Smooth muscle cell (in vitro differentiated cells): ENCODE data around the gene ABCB6. TPM values are rescaled to one million over a fixed set of nuclear protein-coding genes. Genes with fewer than 3 reads are reported as not detected.

Experiments used
- DNase-seq: peaks from one replicate; lab custom pipeline; 2025; ENCODE audit not compliant: unreplicated experiment; lab: John Stamatoyannopoulos, UW
- H2AFZ ChIP-seq: fragments of 200-600 bp; sonication (generic); 2 replicates; pipeline ENCODE4 v1.6.0; 2016; ENCODE audit warnings: antibody characterized with exemption, low read depth, mild to moderate bottlenecking
- H3F3A ChIP-seq: fragments of 200-600 bp; sonication (generic); 2 replicates; pipeline ENCODE4 v1.6.0; 2017; ENCODE audit warnings: antibody characterized with exemption, low read depth
- H3K27ac ChIP-seq: fragments of 200-600 bp; sonication (generic); 2 replicates; pipeline ENCODE4 v1.5.1; 2016; ENCODE audit warnings: low read depth, mild to moderate bottlenecking
- H3K27me3 ChIP-seq: fragments of 200-600 bp; sonication (generic); 2 replicates; pipeline ENCODE4 v1.6.1; 2016; ENCODE audit warnings: low read depth, mild to moderate bottlenecking
- H3K36me3 ChIP-seq: fragments of 200-600 bp; sonication (generic); 2 replicates; pipeline ENCODE4 v1.5.1; 2016; ENCODE audit warnings: low read depth
- H3K4me1 ChIP-seq: fragments of 200-600 bp; sonication (generic); 2 replicates; pipeline ENCODE4 v1.5.1; 2016; ENCODE audit warnings: low read depth
- H3K4me2 ChIP-seq: fragments of 200-600 bp; sonication (generic); 2 replicates; pipeline ENCODE4 v1.6.0; 2016; ENCODE audit warnings: mild to moderate bottlenecking
- H3K4me3 ChIP-seq: fragments of 200-600 bp; sonication (generic); 2 replicates; pipeline ENCODE4 v1.5.1; 2016; ENCODE audit warnings: mild to moderate bottlenecking
- H3K79me2 ChIP-seq: fragments of 200-600 bp; sonication (generic); 2 replicates; pipeline ENCODE4 v1.6.0; 2016; ENCODE audit warnings: low read depth, mild to moderate bottlenecking
- H3K9ac ChIP-seq: fragments of 200-600 bp; sonication (generic); 2 replicates; pipeline ENCODE4 v1.6.0; 2016; ENCODE audit warnings: low read depth
- H3K9me3 ChIP-seq: fragments of 200-600 bp; sonication (generic); replicated peaks from 2 replicates; pipeline ENCODE4 v1.5.1; 2016; ENCODE audit warnings: low read depth
- H4K20me1 ChIP-seq: fragments of 200-600 bp; sonication (generic); 2 replicates; pipeline ENCODE4 v1.6.0; 2016; ENCODE audit warnings: low read depth
- WGBS: methylation state at CpG from one replicate; pipeline ENCODE4 v1.1.7; 2016; ENCODE audit warnings: low lambda C conversion rate; 5-methylcytosine and 5-hydroxymethylcytosine counted together
- polyA plus RNA-seq: library from polyadenylated mRNA; unstranded; fragments of >200 nt; fragmentation: Nextera tagmentation; extraction: Ambion mirVana; gene quantifications from 2 replicates; pipeline ENCODE4 v1.2.1, GENCODE V29; 2016
- total RNA-seq: library from RNA; depleted of rRNA; stranded (reverse); fragments of >200 nt; gene quantifications from 2 replicates; pipeline ENCODE4 v1.2.3, GENCODE V29; 2014
- TF ChIP-seq, protein P1 (sequence below): fragments of 200-600 bp; sonication (generic); IDR thresholded peaks from 2 replicates; pipeline ENCODE4 v1.5.1; 2017; ENCODE audit warnings: borderline replicate concordance, mild to moderate bottlenecking, antibody characterized with exemption; ENCODE audit not compliant: insufficient read depth, poor library complexity, severe bottlenecking

Gene ABCB6
- total and polyA plus RNA-seq, 2 experiments from 2014 or later = 18.2 to 41.3 TPM

DNA sequence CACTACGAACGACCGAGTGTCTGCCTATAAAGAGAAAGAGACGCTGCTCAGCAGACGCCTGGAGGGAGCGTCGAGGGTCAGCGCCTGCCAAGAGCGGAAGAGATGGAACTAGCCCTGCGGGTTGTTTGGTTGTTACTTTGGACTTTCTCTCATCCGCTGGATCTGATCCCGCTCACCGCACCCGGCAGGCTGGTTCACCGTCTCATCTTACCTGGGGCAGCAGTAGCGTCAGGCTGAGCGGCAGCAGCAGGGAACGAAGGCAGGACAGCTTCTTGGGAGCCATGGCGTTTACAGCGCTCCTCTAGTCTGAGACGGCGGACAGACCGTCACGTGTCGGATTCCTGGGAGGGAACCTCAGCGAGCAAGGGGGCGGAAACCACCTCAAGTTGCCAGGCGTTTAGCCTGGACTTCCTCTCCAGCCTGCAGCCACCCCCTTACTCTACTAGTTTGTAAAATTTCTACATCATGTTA is 24.6 kb upstream of the ABCB6 start:
- Histone ChIP-seq H3K27ac (no peak overlapping the region), H3K4me1 (peaks cover 6% of the 10 kb centered on the region), H3K4me3 (no peak overlapping the region), H4K20me1 (no peaks in the 10 kb centered on the region), H3K27me3 (no peaks in the 10 kb centered on the region), H3F3A (no peaks in the 10 kb centered on the region), H3K9ac (no peak overlapping the region), H3K4me2 (no peak overlapping the region), H2AFZ (no peak overlapping the region), H3K9me3 (no peaks in the 10 kb centered on the region), H3K36me3 (no peaks in the 10 kb centered on the region), H3K79me2 (peaks cover 13% of the 10 kb centered on the region)
- no peak for DNase-seq
- 87% methylated on average over 28 of the region's 28 CpGs for WGBS
- TF ChIP-seq, protein P1, sequence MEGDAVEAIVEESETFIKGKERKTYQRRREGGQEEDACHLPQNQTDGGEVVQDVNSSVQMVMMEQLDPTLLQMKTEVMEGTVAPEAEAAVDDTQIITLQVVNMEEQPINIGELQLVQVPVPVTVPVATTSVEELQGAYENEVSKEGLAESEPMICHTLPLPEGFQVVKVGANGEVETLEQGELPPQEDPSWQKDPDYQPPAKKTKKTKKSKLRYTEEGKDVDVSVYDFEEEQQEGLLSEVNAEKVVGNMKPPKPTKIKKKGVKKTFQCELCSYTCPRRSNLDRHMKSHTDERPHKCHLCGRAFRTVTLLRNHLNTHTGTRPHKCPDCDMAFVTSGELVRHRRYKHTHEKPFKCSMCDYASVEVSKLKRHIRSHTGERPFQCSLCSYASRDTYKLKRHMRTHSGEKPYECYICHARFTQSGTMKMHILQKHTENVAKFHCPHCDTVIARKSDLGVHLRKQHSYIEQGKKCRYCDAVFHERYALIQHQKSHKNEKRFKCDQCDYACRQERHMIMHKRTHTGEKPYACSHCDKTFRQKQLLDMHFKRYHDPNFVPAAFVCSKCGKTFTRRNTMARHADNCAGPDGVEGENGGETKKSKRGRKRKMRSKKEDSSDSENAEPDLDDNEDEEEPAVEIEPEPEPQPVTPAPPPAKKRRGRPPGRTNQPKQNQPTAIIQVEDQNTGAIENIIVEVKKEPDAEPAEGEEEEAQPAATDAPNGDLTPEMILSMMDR = no peak

DNA sequence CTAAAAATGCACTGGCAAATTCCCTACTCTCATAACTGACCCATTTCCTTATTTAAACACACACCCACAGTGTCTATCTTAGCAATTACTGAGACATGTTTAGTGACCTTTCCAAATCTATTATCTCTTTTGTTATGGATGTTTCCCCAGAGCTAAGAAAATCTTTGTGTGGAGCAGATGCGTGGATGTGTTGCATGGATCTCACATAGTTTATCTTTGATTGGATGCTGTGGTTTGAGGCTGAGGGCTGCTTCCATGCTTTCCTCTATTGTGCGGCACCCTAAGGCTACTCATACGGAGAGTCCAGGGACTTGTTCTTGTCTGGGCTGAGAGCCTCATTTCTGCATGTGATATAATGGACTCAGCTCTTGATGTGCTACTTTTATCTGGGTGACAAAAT is 15.6 kb upstream of the ABCB6 start:
- Histone ChIP-seq H3K36me3 (peaks cover 19% of the 10 kb centered on the region), H3F3A (peaks cover 7% of the 10 kb centered on the region)

DNA sequence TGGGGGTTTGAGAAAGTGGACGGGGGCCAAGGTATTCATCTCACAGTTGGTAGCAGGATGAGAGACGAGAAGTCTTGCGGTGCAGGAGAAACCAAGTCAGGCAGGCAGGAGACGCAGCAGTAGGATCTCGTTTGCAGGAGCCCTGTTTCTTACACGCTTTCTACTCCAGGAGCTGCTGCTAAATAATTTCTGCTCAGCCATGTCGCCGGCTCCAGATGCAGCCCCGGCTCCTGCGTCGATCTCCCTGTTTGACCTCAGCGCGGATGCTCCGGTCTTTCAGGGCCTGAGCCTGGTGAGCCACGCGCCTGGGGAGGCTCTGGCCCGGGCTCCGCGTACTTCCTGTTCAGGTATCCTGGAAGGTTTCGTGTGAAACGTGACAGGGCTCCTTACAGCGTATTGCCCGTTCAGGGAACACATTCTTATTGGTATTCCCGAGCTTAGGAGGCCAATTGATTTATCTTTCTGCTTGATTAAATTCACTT is 11.3 kb upstream of the ABCB6 start:
- TF ChIP-seq, protein P1 = no peak
- Histone ChIP-seq H3K4me3 (peak overlapping the region; percentile 99), H4K20me1 (peaks cover 8% of the 10 kb centered on the region), H2AFZ (peak overlapping the region; percentile 50), H3K9me3 (no peaks in the 10 kb centered on the region), H3K27ac (peak overlapping the region; percentile 96), H3K4me2 (peak overlapping the region; percentile 99), H3K4me1 (peaks cover 18% of the 10 kb centered on the region), H3K36me3 (peaks cover 19% of the 10 kb centered on the region), H3K27me3 (no peaks in the 10 kb centered on the region), H3K9ac (peak overlapping the region; percentile 96), H3K79me2 (peaks cover 46% of the 10 kb centered on the region), H3F3A (peaks cover 7% of the 10 kb centered on the region)
- no peak for DNase-seq
- under 1% methylated on average over 24 of the region's 24 CpGs for WGBS

More for the DNA sequence above, 15.6 kb upstream of the ABCB6 start:
- peaks cover 21% of the 10 kb centered on the region for H3K79me2 ChIP-seq
- no peak overlapping the region for H2AFZ ChIP-seq
- H3K27ac ChIP-seq = no peak overlapping the region
- TF ChIP-seq, protein P1 = no peak
- no peaks in the 10 kb centered on the region for H3K9me3 ChIP-seq
- H3K9ac ChIP-seq = no peak overlapping the region
- DNase-seq = no peak
- WGBS = 96% methylated on average over 3 of the region's 3 CpGs
- H3K27me3 ChIP-seq = no peaks in the 10 kb centered on the region
- no peak overlapping the region for H3K4me3 ChIP-seq
- H4K20me1 ChIP-seq = no peaks in the 10 kb centered on the region
- no peak overlapping the region for H3K4me2 ChIP-seq
- peaks cover 9% of the 10 kb centered on the region for H3K4me1 ChIP-seq

DNA sequence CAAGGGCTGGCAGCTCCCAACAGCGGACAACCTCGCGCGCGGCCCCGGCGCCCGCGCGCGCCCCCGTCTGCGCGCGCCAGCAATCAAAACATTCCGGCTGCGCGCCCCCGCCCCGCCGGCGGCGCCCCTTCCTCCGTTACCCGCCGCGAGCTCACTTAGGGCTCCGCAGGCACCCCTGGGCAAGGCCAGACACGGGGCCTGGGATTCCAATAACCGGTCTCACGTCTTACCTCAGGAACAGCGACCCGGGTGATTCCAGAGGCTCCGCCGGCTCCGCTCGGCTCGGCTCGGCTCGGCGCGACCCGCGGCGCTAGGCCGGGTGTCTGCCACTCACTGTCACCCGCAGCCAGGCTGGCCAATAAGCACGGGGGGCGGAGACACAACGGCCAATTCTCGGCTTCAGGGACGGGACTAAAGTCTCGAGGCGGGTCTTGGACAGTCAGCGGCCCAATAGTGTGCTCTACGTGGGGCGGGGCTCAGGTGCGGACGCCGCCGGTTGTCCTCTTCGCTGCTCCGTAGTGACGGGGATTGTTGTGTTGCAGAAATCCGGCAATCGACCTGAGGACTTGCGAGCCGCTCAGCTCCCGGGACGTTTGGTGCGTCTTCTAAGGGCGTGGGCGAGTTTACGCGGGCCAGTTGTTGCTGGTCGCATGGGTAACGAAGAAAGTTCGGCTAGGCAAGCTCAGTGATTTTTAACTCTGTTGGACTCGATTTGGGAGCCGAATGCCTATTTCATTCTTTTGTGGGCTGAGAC is 10.7 kb upstream of the ABCB6 start, which contains the start of the genes ANKZF1 and ATG9A:
ANKZF1 (plus strand) TSS at position 502 of the 754 bp plus-strand sequence. CDS start 452 bp downstream, outside the sequence.
ATG9A (minus strand) TSS at position 332 of the 754 bp plus-strand sequence. CDS start 1,612 bp downstream, outside the sequence.
- H3K9ac ChIP-seq = peak within 1 kb of the TSS; percentile 96
- H4K20me1 ChIP-seq = peaks cover 8% of the 10 kb centered on the region
- peak; percentile 87 for DNase-seq
- peaks cover 46% of the 10 kb centered on the region for H3K79me2 ChIP-seq
- WGBS = 1% methylated on average over 56 of the region's 80 CpGs
- H3K27ac ChIP-seq = peak within 1 kb of the TSS; percentile 96
- peaks cover 7% of the 10 kb centered on the region for H3F3A ChIP-seq
- TF ChIP-seq, protein P1 = no peak
- H3K27me3 ChIP-seq = no peaks in the 10 kb centered on the region
- peak within 1 kb of the TSS; percentile 50 for H2AFZ ChIP-seq
- peaks cover 19% of the 10 kb centered on the region for H3K36me3 ChIP-seq
- peaks cover 18% of the 10 kb centered on the region for H3K4me1 ChIP-seq
- H3K9me3 ChIP-seq = no peaks in the 10 kb centered on the region
- H3K4me3 ChIP-seq = peak within 1 kb of the TSS; percentile 99
- peak within 1 kb of the TSS; percentile 99 for H3K4me2 ChIP-seq
